ENCODE data around the gene CATSPERE.

Gene CATSPERE

DNA sequence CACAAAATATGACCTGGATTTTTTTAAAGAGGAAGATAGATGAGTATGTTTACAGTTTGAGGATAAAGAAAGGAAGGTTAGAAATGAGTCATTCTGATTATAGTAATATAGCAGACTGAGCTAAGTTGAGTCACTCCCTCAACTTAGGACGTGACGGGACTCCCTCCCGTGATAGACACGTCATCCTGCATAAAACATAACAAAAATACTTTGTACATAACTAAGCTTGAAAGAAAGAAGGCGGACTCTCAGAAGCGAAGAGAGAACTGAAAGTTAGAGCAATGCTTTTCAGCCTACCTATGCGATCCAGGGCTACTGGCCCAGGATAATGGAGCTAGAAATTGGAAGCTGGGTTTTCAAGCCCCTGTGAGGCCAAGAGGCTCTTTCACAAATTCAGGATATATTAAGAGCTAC is 138.9 kb downstream of the CATSPERE start:
- DNase-seq: no peak
- intact Hi-C loops (cut with DNase I): loop anchor here (5.0 kb wide), 1 partner anchor 52 kb away; the partner anchor contains the start of gene DESI2

- intact Hi-C loops (cut with DNase I): loop anchor here (5.0 kb wide), 1 partner anchor 51 kb away; the partner anchor contains the start of gene DESI2
- no peak for DNase-seq
These were observed 140.3 kb downstream of the CATSPERE start for GRCh38 chr1:244601336-244601735.

- peak in 1 of 42 donors; percentile 28 for DNase-seq
- intact Hi-C loops (cut with DNase I): loop anchor here (5.0 kb wide), 1 partner anchor 49 kb away; the partner anchor contains the start of gene DESI2
These were observed 142.4 kb downstream of the CATSPERE start for GRCh38 chr1:244603498-244603897.

GRCh38 chr1:244605835-244606370 is 144.8 kb downstream of the CATSPERE start:
- intact Hi-C loops (cut with DNase I): loop anchor here (2.0 kb wide), 1 partner anchor 191 kb away; no protein-coding TSS in a partner anchor
- DNase-seq: no peak

DNA sequence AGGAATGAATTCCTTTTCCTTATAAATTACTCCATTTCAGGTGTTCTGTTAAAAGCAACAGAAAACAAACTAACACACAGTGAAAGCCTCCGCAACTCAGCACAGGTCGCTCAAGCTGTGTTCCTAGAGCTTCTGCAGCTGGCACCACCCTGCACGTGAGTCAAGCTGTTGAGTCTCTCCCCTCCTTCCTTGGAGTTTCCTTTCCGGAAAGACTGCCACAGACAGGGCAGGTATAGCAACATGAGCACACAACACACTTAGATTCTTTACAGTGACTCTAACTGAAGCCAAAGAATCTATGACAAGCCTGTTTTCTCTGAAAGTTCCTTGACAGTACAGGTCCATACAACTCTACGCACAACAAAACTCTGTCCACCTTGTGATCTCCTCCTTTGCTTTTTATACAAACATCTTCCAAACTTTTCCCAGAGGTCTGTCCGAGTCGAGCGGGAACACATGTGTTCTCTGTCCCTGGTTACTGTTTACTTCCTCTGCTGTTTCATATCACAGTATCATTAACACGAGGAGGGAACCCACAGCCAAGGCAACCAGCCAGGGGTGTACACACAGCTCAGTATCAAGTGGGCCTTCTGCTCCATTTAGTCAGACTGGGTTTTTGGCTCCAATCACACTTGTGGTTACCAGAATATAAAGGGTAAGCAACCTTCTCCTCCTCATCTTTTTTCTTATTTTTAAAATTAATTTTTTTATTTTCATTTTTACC is 153.2 kb downstream of the CATSPERE start:
- DNase-seq: no peak

GRCh38 chr1:244614879-244615278 is 153.8 kb downstream of the CATSPERE start:
- no peak for DNase-seq
- intact Hi-C loops (cut with DNase I): no loop called here

More for the DNA sequence above, 153.2 kb downstream of the CATSPERE start:
- intact Hi-C loops (cut with DNase I): no loop called here

DNA sequence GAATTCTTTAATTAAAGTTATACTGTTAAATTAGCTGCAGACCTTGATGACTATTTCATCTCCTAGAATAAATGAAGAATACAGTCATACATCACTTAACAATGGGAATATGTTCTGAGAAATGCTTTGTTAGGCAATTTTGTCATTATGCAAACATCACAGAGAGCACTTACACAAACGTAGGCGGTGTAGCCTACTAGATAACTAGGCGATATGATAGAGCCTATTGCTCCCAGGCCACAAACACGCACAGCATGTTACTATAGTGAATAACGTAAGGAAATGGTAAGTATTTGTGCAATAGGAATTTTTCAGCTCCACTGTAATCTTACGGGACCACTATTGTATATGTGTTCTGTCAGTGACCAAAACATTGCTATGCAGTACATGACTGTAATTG is 154.2 kb downstream of the CATSPERE start:
- intact Hi-C loops (cut with DNase I): no loop called here
- no peak for DNase-seq

GRCh38 chr1:244626709-244627108 is 165.6 kb downstream of the CATSPERE start:
- intact Hi-C loops (cut with DNase I): no loop called here

GRCh38 chr1:244628789-244629188 is 167.7 kb downstream of the CATSPERE start:
- no peak for DNase-seq
- intact Hi-C loops (cut with DNase I): no loop called here

More at GRCh38 chr1:244626709-244627108, 165.6 kb downstream of the CATSPERE start:
- no peak for DNase-seq

DNA sequence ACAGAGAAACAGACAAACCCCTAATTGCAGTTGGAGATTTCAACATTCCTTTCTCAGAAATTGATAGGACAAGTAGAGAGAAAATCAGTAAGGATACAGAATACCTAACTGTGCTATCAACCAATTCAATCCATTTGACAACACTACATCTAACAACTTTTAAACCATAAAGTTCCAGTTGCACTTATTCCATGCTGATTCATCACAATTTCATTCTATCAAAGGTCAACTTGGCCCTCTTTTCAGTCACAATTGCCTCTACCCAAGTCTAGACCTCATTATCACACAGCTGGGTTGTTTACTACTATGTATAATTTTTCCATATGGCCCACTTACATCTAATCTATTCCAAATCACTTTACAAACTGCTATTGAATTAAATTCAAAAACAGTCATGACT is 172.1 kb downstream of the CATSPERE start:
- intact Hi-C loops (cut with DNase I): no loop called here
- no peak for DNase-seq

DNA sequence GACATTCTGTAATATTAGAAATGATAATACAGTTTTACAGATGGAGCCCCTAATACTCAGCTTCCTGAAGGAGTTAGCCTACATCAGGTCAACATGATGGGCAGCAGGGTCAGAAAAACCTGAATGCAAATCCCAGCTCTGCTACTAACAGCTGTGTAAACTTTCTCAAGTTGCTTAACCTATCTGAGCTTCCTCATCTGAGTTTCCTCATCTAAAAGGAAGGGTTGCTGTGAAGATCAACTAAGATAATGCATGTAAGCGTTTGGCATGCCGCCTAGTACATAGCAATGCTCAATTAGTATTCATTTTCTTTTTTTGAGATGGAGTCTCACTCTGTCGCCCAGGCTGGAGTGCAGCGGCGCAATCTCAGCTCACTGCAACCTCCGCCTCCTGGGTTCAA is 173.5 kb downstream of the CATSPERE start:
- DNase-seq: no peak
- intact Hi-C loops (cut with DNase I): no loop called here

DNA sequence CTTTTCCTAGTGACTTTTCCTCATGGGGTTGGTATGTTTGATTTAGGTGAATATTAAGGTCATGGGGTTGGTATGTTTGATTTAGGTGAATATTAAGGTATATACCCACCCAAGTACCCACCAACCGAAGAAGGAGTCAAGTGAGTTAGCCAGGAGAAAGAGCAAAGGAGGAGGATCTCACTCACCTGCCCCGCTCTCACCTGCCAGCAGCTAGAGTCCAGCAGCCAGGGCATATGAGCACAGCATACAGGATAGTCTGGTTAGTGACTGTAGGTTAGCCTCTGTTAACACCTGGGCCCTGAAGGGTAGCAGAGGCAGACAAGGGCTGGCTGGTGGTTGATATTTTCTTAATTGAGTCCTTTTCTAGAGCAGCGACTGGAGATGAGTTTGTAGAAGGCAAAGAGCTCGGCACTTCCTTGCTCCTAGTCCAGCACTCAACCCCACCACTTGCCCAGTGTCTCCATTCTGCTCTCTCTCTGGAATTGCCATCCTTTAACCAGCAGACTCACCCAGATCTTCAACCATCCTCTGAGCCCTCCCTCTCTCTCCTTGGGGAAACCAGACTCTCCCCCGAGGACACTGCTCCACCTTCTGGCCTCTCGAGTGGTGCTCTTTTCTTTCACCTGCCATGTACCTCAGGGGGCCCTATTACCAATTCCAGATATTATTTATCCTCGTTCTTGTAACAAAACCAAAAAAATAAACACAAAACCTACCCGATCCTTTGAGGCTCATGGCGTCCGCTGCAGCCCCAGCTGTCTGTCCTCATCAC is 175.6 kb downstream of the CATSPERE start:
- intact Hi-C loops (cut with DNase I): no loop called here
- no peak for DNase-seq

GRCh38 chr1:244639561-244639960 is 178.5 kb downstream of the CATSPERE start:
- intact Hi-C loops (cut with DNase I): no loop called here
- DNase-seq: no peak

- no peak for DNase-seq
- intact Hi-C loops (cut with DNase I): no loop called here
These were observed 179.8 kb downstream of the CATSPERE start for GRCh38 chr1:244640917-244641316.

GRCh38 chr1:244642526-244642925 is 181.5 kb downstream of the CATSPERE start:
- DNase-seq: no peak
- intact Hi-C loops (cut with DNase I): no loop called here

- intact Hi-C loops (cut with DNase I): no loop called here
- no peak for DNase-seq
These were observed 181.9 kb downstream of the CATSPERE start for GRCh38 chr1:244642988-244643387.

DNA sequence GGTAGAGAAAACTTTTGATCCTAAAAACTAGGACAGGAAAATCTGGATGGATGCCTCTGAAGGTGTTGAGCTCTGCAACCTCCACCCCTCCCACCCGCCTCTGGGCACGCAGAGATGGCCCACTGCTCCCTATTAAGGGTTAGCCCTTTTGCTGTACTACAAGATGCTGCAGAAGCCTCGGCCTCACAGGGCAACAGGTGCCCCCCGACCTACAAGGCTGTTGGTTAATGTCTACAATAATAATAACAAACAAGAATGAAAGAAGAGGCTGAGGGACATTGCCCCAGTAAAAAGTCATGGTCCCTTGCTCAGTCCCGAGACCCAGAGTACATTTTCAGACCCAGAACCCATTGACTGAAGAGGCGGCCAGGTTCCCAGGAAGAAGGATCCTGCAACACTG is 184.3 kb downstream of the CATSPERE start:
- intact Hi-C loops (cut with DNase I): no loop called here
- DNase-seq: no peak

DNA sequence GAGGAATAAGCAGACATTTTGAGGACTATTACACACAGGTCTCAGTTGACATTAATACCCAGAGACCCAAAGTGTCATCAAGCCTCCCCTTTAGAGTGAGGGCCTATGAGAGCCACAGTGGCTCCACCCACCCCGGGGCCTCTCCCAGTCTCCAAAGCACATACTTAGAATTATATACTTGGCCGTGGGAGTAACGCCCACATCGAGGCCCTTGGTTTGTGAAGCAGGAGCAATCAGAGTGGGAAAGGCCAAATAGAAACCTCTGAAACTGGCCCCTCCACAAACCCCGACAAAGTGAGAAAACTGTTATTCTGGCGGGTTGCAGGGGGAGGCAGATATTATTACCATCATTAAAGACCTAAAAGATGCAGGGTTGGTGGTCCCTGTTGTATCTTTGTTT is 184.8 kb downstream of the CATSPERE start:
- no peak for DNase-seq
- intact Hi-C loops (cut with DNase I): no loop called here

GRCh38 chr1:244647819-244648218 is 186.7 kb downstream of the CATSPERE start:
- no peak for DNase-seq
- intact Hi-C loops (cut with DNase I): no loop called here
